Dedifferentiated amniotic fluid mesenchymal stem cell (primary cell): ENCODE data around the gene HSPBAP1.
"Not testable (repeated sequence)": the region's sequence is repeated elsewhere in the genome, so short reads cannot be mapped to it uniquely, and the experiment has no call there.

Experiments used
- DNase-seq: peaks from one replicate; pipeline ENCODE4 v3.0.0-alpha.2; 2016; ENCODE audit errors: extremely low spot score

Gene HSPBAP1

DNA sequence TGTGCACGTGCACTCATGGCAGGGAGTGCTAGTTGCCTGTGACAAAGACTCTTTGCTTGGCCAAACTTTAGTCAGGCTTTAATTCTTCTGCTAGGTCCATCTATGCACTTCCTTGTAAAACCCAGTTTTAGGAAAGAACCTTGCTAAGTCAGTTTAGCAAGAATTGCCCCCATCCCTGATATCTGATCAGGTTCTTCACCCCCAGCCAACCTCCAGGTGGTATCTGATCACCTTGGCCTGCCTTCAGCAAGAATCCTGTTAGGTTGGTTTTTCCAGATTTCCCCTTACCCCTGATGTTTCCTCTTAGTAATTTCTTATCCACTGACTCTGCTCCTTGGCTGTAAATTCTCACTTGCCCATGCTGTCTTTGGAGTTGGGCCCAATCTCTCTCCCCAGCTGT, 8.4 kb downstream of the HSPBAP1 start:
- no peak for DNase-seq

DNA sequence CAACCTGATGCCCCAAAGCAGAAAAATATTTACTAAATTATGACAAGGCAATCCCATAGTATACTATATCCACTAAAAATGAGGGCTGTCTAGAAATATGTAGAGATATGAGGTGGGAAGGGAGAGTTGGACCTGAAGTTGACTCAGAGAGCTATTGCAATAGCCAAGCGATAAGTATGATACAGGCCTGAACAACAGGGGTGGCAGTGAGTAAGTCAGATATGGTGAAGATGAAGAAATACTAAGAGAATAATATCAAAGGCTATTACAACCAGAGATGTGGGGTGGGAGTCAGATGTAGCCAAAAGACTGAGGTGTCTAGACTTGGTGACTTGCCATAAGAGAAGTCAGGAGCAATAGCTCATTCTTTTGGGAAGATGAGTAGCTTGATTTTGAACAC, 9.2 kb downstream of the HSPBAP1 start:
- no peak for DNase-seq

DNA sequence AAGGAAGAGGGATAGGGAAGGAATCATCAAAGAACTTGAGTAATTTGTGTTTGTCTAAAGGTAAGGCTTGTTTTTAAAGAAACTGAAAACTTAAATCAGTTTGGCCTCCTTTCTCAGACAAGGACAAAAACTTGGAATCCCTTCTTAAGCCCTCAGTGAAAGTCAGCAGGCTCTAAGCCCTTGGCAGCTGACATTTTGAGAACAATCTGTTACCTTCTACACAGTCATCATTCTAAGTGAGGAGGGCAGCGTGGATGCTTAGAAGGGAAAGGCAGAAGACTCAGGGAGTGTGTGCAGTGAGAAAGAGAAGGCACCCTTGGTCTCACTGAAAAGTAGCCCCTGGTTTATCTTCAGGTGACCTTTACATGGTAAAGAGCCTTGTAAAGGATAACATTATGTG, 10.8 kb downstream of the HSPBAP1 start:
- no peak for DNase-seq

DNA sequence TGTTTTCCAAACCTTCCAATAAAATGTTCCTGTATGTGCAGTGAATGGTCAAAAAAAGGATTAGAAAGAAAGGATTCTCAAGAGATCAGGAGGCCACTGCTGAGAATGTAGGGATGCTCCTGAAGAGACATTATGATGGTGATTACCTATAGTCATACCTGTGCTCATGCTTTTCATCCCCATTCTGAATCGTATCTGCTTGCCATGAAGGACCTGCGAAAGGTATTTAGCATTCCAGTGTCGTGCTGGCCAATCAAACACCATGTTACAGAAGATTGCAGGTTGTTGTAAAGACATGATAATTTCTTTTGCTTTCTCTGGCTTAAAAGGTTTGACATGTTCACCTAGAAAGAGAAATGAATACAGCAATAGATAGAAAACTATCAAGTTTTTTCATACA, 16.1 kb downstream of the HSPBAP1 start:
- DNase-seq = no peak

DNA sequence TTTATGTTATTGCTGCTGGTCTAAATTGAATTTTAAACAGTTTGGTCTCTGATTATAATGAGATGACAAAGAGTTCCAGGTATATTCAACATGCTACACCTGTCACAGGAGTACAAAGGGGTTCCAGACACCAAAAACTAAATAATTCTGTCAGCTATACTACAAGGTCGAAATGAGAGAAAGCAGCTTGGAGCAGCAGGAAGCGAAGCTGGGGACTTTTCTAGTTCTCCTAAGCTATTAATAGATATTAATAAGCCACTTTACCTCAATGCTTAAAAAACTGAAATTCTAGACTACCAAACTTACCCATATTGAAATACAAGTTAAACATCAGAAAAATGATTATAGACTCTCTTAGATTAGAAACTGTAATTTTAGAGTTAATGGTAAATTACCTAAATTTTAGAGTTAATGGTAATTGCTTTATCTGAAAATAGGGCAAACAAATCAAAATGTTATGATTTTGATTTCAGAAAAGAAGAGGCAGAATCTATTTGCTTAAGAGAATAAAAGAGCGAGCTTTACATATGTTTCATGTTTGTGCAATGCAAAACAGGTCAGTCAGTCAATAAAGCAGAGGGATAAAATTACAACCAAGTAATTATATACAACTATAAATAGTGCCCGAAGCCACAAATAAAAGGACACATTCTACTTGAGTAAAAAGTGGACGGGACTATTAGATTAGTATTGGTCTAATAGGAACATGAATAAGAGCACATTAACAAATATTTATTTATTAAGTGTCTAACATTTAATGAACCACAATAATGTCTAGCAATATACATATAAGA, 16.8 kb downstream of the HSPBAP1 start:
- no peak for DNase-seq

DNA sequence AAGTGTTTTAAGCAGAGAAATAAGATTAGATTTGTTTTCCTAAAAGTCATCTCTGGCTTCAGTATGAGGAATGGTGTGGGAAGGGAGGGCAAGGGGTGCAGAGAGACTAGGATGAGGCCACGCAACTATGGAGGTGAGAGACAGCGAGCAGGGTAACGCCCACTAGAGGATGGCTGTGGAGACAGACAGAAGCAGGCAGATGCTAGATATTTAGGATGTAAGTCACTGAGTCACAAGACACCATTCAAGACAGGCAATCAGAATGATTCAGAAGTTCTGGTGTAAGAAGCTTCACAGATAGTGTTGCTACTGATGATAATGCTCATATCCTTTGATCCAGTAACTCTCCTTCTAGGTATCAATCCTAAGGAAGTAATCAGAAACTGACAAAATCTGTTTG, 19.1 kb downstream of the HSPBAP1 start:
- DNase-seq = peak; percentile 35

DNA sequence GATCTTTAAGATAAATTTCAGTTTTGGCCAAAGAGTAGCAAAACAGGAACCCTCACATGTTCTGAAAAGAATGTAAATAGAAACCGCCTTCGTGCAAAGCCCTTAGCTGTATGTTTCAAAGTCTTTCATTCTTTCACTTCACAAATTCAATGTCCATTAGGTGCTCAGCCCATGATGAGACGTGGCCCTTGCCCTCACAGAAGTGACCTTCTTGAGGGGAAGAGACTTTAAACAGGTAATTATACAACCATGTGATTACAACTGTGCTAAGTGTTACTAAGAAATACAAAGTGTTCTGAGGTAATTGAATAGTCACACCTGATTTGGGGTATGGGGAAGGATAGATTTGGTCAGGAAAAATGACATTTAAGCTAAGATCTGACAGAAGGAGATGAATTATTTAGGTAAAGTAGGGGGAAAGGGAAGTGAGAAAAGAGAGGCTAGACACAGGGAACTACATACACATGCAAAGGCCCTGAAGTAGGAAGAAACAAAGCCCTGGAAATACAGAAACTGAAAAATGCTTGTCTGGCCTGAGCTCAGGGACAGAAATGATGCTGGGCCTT, 19.6 kb downstream of the HSPBAP1 start:
- no peak for DNase-seq

DNA sequence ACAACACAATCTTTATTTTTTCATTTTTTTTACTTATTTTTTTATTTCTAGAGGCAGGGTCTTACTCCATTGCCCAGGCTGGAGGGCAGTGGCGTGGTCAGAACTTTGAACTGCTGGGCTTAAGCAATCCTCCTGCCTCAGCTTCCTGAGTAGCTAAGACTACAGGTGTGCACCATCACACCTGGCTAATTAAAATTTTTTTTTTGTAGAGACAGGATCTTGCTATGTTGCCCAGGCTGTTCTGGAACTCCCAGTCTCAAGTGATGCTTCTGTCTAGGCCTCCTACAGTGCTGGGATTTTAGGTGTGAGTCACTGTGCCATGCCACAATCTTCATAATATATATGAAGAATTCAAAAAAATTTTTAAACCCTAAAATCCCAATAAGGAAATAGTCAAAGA, 20.8 kb downstream of the HSPBAP1 start:
- no peak for DNase-seq

DNA sequence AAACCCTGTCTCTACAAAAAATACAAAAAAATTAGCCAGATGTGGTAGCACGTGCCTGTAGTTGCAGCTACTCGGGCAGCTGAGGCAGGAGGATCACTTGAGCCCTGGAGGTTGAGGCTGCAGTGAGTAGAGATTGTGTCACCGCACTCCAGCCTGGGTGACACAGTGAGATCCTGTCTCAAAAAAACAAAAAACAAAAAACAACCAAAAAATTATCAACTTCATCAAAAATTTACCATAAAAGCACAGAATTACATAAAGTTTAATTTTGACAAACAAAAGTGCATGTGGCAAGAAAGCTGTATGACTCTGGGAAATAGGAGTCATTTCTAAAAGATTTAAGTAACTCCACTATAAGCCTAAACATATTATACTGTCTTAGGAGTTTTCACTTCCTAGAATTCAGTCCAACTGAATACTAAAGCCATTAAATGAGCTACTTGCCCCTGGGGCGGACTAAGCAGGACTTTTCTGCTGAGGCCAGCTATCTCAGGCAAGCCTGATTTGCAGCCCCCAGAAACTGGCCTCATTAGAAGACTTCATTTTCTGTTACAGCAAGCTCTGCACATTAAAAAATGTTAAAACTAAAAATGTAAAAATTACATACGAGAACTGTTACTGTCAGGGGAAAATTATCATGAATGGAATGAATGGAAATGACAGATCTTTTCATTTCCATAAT, 23.0 kb downstream of the HSPBAP1 start:
- DNase-seq = no peak

DNA sequence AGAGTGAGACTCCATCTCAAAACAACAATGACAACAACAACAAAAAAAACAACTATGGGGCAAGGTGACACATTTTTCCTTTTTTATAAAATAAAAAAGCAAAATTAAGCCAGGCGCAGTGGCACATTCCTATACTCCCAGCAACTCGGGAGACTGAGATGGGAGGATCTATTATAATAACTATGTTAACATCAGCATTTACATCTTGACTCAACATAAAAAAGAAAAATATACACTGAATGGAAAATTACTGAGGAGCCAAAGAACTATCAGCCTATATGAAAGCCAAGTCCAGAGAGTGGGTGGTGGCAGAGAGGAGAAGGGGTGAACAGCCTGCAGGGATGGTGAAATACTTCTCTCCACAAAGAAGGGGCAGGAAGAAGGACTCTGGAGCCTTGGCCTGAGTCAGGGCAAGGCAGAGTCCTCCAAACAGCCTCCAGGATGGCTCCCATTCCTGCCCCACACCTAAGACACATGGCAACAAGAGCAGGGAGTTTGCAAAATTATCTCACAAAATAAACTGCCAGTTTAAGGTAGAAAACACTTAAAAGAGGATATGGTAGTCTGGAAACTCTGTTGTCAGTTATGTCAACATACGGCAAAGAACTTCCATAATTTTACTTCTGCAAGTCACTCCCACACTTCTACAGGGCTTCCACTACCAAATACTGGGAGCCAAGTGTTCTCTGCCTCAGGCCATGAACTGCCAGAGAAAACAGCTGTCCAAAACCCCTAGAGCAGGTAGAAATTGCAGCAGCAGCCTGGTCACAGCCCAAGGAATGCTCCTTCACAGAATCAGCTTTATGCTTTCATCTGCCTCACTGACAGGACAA, 25.9 kb downstream of the HSPBAP1 start:
- DNase-seq = no peak

DNA sequence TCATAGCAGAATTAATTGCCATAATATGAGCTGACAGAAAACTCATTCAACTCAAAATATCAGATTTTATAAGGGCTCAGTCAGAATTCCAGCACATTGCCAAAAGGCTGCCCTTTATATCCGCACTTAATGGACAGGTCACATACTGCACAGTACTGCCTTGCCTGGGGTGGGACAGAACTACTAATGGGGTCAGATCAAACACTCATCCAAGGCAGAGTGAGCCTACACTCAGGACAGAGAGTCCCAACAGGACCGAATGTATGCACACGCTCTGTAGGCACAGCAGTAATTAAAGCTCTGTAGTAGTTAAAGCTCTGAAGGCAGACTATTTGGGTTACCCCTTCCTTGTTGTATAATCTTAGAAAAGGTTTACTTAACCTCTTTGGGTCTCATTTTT, 27.2 kb downstream of the HSPBAP1 start:
- no peak for DNase-seq

DNA sequence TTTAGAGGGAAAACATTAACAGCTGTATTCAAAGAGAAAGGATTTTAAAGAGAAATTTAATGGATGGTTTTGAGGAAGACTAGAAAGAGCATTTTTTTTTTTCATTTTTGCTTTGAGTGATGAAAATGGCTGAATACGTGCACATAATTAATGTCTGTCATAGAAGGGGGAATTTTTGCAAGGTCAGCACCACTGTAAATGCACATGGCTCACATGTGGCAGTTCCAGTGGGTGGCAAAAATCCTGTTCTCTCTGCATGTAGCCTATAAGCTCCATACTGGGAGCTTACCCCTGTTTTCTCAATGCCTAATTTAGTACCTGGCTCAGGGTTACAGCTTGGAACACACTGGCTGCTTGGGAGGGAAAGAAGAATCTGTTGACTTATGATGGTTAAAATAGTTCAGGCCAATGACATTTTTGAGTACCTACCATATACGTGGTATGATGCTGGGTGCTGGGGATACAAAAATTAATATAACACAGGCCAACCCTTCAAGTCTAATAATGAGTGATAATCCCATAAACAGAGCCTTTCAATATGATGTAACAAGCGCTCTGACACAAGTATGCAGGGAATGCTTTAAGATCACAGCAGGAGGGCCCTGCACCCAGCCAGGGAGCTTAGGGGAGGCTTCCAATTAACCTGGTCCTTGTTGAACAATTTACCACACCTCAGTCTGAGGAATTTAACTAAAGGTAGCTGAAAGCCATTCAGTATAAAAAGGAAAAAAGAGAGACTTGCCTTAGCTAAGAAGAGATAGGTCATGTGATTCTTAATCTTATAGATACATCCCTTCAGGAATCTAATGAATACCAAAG, 33.0 kb downstream of the HSPBAP1 start:
- no peak for DNase-seq

DNA sequence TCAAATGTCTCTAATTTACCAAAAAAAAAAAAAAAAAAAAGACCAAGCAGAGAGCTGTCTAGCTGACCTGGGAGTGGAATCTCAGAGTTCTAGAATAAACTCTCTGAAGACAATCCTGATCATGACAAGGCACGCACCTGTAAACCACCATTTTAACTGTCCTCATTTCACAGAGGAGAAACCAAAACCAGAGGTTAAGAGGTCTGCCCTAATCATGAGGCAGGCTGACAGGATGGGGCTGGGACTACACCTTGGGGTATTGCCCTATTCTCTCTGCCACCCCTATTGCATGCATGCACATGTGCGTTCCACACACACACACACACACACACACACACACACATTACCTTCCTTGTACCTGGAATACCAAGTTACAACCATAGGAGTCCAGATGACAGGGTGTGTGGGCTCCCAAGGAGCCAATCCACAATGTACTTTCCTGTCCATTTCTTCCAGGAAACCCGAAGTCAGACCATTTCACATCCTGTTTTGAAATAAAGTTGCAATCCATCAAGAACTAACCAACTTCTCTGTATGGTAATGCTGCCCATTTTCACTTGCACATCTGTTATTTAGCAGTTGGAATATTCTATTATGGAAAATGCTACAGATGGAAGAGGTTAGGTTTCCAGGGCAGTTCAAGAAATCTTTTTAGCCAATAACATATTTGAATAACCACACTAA, 34.6 kb downstream of the HSPBAP1 start:
- no peak for DNase-seq

DNA sequence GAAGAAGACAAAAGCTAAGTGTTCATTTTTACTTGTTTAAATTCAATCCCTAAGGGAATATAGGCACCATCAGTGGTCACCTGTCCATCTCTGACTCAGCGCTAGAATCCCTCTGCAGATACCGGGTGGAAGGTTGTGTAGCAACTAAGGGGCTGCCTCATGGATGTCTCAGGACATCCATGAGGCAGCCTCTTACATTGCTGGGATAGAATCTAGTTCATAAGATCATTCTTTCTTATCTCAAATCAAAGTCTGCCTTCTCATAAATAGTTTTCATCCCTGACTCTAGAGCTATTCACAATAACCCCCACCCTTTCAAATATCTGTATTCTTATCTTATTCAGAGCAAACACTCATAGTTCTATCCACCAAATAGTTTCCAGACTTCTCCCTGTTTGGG, 38.1 kb downstream of the HSPBAP1 start:
- DNase-seq = no peak

DNA sequence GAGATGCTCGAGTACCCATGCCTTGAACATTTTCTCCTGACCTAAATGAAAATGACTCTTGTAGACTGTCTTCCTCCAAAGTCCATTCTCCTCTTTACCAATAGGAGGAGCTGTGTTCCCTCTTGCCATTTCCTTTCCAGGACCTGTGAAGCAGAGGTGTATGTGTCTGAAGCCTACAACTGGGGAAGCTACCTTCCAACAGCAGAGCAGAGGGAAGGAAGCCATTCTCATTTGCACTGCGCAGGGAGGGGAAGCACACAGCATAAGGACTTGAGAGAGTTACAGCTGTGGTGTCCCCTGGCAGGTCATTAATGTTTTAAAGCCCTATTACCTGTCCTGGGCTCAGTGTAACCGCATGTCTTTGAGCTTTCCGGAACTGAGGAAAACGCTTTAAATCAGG, 38.7 kb downstream of the HSPBAP1 start:
- no peak for DNase-seq

DNA sequence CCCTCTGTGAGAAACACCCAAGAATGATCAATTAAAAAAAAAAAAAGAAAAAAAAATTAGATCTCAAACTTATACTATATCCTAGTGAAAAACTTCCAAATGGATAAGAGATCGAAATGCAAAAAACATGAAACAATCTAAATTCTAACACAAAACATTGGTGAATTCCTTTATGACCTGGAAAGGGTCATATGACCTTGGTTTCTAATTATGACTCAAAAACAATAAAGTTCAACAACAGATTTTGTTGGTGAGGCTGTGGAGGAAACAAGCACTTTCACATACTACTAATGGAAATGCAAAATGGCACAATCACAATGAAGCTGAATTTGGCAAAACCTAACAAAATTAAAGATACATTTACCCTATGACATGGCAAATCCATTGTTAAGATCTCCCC, 45.3 kb downstream of the HSPBAP1 start:
- DNase-seq = no peak

DNA sequence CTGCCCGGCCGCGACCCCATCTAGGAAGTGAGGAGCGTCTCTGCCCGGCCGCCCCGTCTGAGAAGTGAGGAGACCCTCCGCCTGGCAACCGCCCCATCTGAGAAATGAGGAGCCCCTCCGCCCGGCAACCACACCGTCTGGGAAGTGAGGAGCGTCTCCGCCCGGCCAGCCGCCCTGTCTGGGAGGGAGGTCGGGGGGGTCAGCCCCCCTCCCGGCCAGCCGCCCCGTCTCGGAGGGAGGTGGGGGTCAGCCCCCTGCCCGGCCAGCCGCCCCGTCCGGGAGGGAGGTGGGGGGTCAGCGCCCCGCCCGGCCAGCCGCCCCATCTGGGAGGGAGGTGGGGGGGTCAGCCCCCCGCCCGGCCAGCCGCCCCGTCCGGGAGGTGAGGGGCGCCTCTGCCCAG, 46.3 kb downstream of the HSPBAP1 start:
- DNase-seq = not testable (repeated sequence)

DNA sequence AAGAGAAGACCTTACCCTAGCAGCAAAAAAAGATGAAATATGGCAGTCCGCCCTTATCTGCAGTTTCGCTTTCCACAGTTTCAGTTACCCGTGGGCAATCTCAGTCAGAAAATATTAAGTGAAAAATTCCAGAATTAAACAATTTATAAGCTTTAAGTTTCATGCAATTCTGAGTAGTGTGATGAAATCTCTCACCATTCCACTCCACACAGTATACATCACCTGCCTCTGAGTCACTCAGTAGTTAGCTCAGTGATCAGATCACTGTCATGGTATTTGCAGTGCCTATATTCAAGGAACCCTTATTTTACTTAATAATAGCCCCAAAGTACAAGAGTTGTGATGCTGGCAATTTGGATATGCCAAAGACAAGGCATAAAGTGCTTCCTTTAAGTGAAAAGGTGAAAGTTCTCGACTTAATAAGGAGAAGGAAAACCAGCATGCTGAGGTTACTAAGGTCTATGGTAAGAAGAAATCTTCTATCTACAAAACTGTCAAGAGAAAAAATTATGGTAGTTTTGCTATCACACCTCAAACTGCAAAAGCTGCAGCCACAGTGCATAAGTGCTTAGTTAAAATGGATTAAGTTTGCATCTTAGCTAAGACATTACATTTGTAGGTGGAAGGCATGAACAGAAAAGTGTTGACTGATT, 48.1 kb downstream of the HSPBAP1 start:
- peak; percentile 19 for DNase-seq

DNA sequence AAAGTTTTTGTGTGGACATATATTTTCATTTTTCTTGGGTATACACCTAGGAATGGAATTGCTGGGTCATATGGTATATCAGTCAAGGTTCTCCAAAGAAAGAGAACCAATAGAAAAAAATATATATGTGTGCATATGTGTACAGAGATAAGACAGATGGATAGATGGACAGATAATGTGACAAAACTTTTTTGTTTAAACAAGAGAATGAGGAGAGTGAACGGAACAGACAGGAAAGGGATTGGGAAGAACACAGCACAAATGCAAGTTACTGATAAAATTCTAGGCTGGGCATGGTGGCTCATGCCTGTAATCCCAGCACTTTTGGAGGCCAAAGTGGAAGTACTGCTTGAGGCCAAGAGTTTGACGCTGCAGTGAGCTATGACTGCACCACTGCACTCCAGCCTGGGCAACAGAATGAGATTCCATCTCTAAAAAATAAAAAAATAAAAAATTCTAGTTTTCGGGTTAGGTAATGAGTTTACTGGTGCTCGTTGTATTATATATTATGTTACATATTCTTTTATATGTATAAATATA, 50.0 kb downstream of the HSPBAP1 start:
- no peak for DNase-seq

DNA sequence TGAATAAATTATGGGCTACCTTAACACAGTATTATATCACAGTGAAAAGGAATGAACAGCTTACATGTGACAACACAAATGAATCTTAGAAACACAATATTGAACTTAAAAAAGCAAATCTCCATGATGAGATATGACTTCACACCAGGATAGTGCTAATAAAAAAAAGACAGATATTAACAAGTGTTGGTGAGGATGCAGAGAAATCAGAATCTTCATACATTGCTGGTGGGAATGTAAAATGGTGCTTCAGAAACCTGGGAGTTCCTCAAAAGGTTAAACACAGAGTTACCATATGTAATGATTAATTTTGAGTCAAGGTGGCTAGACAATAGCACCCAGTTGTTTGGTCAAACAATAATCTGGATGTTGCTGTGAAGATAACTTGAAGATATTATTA, 51.4 kb downstream of the HSPBAP1 start:
- DNase-seq = no peak
